H1 (cell line): ENCODE data around the gene AGBL1. TPM values are rescaled to one million over a fixed set of nuclear protein-coding genes. Genes with fewer than 3 reads are reported as not detected.

ENCODE experiments used
- BCL11A ChIP-seq, 2 experiments: IDR thresholded peaks; one replicate each; pipeline ENCODE4 v1.6.1; 2011; ENCODE audit warnings: low read depth in 2 of 2, low read length in 2 of 2, mild to moderate bottlenecking in 2 of 2
- EGR1 ChIP-seq: IDR thresholded peaks from 2 replicates; pipeline ENCODE4 v1.6.1; 2011; ENCODE audit warnings: low read depth, low read length, borderline replicate concordance
- JUN ChIP-seq: IDR thresholded peaks from 2 replicates; pipeline ENCODE4 v1.6.1; 2011; ENCODE audit warnings: low read depth, mild to moderate bottlenecking, improper control_type of control experiment, low read length
- JUND ChIP-seq: IDR thresholded peaks from 2 replicates; pipeline ENCODE4 v1.6.1; 2011; ENCODE audit warnings: mild to moderate bottlenecking, improper control_type of control experiment, low read length
- KDM4A ChIP-seq: IDR thresholded peaks from one replicate; pipeline ENCODE4 v1.7.1; 2012; ENCODE audit warnings: low read depth, mild to moderate bottlenecking, moderate library complexity, low read length, inconsistent platforms; ENCODE audit not compliant: severe bottlenecking
- SAP30 ChIP-seq: fragments of 300-600 bp; sonication (generic); IDR thresholded peaks from 2 replicates; pipeline ENCODE4 v1.7.1; 2012; ENCODE audit warnings: low read length, moderate library complexity, mild to moderate bottlenecking, inconsistent platforms; ENCODE audit not compliant: insufficient read depth, insufficient replicate concordance
- SP4 ChIP-seq: IDR thresholded peaks from 2 replicates; pipeline ENCODE4 v1.6.1; 2012; ENCODE audit warnings: low read length, inconsistent platforms
- polyA plus RNA-seq, 7 experiments: library from polyadenylated mRNA; depleted of rRNA in 3 of 7; stranded (reverse) in 5 of 7; unstranded in 2 of 7; fragments of >200 nt in 5 of 7; fragments of 200-250 nt in 2 of 7; gene quantifications; 1 replicate in 5 of 7; 2 replicates in 1 of 7; 4 replicates in 1 of 7; pipeline versions ENCODE4 v1.2.1 to v1.2.3, GENCODE V29; 2011 to 2013; ENCODE audit warnings: missing spikeins in 2 of 7, mixed read lengths in 2 of 7
- total RNA-seq: library from RNA; stranded (reverse); fragmentation: NEBNext Ultra II Directional; extraction: Animal tissue kit (Norgen Biotek cat#: 25700); gene quantifications from 2 replicates; pipeline ENCODE4 v1.2.1, GENCODE V29; 2021
- TF ChIP-seq, protein P1 (sequence below): fragments of 300-600 bp; sonication (generic); IDR thresholded peaks from 2 replicates; pipeline ENCODE4 v1.7.1; 2012; ENCODE audit warnings: low read length, moderate library complexity, mild to moderate bottlenecking, inconsistent platforms; ENCODE audit not compliant: insufficient replicate concordance
- TF ChIP-seq, protein P2 (sequence below): IDR thresholded peaks from 2 replicates; pipeline ENCODE4 v1.6.1; 2012; ENCODE audit warnings: inconsistent platforms

The AGBL1 gene
- total and polyA plus RNA-seq, 2 of the 8 experiments (the other 6 are each of a cell fraction or from before 2014, with no cell fraction given), result not detected

DNA sequence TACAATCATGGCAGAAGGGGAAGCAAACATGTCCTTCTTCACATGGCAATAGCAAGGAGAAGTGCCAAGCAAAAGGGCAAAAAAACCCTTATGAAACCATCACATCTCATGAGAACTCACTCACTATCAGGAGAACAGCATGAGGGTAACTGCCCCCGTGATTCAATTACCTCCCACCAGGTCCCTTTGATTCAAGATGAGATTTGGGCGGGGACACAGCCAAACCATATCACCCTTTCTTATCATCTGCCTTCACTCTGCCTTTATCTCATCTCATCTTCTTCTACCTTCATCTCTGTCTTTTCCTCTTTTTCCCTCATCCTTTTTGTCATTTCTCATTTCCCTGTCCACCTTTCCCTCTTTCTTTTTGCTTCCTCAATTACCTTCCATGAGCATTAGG lies 149.6 kb downstream of the AGBL1 start (continued):
- TF ChIP-seq, protein P1, sequence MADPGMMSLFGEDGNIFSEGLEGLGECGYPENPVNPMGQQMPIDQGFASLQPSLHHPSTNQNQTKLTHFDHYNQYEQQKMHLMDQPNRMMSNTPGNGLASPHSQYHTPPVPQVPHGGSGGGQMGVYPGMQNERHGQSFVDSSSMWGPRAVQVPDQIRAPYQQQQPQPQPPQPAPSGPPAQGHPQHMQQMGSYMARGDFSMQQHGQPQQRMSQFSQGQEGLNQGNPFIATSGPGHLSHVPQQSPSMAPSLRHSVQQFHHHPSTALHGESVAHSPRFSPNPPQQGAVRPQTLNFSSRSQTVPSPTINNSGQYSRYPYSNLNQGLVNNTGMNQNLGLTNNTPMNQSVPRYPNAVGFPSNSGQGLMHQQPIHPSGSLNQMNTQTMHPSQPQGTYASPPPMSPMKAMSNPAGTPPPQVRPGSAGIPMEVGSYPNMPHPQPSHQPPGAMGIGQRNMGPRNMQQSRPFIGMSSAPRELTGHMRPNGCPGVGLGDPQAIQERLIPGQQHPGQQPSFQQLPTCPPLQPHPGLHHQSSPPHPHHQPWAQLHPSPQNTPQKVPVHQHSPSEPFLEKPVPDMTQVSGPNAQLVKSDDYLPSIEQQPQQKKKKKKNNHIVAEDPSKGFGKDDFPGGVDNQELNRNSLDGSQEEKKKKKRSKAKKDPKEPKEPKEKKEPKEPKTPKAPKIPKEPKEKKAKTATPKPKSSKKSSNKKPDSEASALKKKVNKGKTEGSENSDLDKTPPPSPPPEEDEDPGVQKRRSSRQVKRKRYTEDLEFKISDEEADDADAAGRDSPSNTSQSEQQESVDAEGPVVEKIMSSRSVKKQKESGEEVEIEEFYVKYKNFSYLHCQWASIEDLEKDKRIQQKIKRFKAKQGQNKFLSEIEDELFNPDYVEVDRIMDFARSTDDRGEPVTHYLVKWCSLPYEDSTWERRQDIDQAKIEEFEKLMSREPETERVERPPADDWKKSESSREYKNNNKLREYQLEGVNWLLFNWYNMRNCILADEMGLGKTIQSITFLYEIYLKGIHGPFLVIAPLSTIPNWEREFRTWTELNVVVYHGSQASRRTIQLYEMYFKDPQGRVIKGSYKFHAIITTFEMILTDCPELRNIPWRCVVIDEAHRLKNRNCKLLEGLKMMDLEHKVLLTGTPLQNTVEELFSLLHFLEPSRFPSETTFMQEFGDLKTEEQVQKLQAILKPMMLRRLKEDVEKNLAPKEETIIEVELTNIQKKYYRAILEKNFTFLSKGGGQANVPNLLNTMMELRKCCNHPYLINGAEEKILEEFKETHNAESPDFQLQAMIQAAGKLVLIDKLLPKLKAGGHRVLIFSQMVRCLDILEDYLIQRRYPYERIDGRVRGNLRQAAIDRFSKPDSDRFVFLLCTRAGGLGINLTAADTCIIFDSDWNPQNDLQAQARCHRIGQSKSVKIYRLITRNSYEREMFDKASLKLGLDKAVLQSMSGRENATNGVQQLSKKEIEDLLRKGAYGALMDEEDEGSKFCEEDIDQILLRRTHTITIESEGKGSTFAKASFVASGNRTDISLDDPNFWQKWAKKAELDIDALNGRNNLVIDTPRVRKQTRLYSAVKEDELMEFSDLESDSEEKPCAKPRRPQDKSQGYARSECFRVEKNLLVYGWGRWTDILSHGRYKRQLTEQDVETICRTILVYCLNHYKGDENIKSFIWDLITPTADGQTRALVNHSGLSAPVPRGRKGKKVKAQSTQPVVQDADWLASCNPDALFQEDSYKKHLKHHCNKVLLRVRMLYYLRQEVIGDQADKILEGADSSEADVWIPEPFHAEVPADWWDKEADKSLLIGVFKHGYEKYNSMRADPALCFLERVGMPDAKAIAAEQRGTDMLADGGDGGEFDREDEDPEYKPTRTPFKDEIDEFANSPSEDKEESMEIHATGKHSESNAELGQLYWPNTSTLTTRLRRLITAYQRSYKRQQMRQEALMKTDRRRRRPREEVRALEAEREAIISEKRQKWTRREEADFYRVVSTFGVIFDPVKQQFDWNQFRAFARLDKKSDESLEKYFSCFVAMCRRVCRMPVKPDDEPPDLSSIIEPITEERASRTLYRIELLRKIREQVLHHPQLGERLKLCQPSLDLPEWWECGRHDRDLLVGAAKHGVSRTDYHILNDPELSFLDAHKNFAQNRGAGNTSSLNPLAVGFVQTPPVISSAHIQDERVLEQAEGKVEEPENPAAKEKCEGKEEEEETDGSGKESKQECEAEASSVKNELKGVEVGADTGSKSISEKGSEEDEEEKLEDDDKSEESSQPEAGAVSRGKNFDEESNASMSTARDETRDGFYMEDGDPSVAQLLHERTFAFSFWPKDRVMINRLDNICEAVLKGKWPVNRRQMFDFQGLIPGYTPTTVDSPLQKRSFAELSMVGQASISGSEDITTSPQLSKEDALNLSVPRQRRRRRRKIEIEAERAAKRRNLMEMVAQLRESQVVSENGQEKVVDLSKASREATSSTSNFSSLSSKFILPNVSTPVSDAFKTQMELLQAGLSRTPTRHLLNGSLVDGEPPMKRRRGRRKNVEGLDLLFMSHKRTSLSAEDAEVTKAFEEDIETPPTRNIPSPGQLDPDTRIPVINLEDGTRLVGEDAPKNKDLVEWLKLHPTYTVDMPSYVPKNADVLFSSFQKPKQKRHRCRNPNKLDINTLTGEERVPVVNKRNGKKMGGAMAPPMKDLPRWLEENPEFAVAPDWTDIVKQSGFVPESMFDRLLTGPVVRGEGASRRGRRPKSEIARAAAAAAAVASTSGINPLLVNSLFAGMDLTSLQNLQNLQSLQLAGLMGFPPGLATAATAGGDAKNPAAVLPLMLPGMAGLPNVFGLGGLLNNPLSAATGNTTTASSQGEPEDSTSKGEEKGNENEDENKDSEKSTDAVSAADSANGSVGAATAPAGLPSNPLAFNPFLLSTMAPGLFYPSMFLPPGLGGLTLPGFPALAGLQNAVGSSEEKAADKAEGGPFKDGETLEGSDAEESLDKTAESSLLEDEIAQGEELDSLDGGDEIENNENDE, result no peak
- TF ChIP-seq JUND (no peak), KDM4A (no peak), BCL11A (IDR thresholded peaks at IDR 0.05; ENCODE audit: low read depth in 2 of 2, low read length in 2 of 2) (no peak), SAP30 (no peak), JUN (no peak), EGR1 (no peak), SP4 (no peak)
- TF ChIP-seq, protein P2, sequence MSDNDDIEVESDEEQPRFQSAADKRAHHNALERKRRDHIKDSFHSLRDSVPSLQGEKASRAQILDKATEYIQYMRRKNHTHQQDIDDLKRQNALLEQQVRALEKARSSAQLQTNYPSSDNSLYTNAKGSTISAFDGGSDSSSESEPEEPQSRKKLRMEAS, result no peak
